SK-N-SH (cell line): ENCODE measurements around the gene SLC16A12. TPM values are rescaled to one million over a fixed set of nuclear protein-coding genes. Genes with fewer than 3 reads are reported as not detected.

Experiments
- CTCF ChIA-PET: fragments of 300-600, 350-600 bp; formaldehyde crosslinking; extraction: SDS; loops from one replicate; lab custom pipeline; 2021; lab: Yijun Ruan, JAX
- POLR2A ChIA-PET: fragments of 350-600 bp; sonication (Branson Sonifier 250); formaldehyde crosslinking; extraction: SDS; loops from one replicate; lab custom pipeline; 2020; ENCODE audit warnings: antibody characterized with exemption, inconsistent platforms; lab: Yijun Ruan, JAX
- DNase-seq: peaks from one replicate; pipeline ENCODE4 v3.0.0; 2012
- H2AFZ ChIP-seq: fragments of 200-600 bp; sonication (generic); 2 replicates; pipeline ENCODE4 v1.8.1; 2016; ENCODE audit warnings: antibody characterized with exemption, mild to moderate bottlenecking, low read depth
- H3F3A ChIP-seq: fragments of 200-600 bp; sonication (generic); replicated peaks from 2 replicates; pipeline ENCODE3; 2016; ENCODE audit warnings: antibody characterized with exemption, mild to moderate bottlenecking; ENCODE audit not compliant: insufficient read depth
- H3K27ac ChIP-seq, 2 experiments: fragments of 200-500 bp in 1 of 2; fragments of 200-600 bp in 1 of 2; sonication (Bioruptor generic) in 1 of 2; sonication (generic), shearing (Covaris generic) in 1 of 2; 2 replicates each; pipeline versions ENCODE4 v1.5.1 to v1.6.1; 2014 to 2016; ENCODE audit warnings: low read depth in 2 of 2, inconsistent platforms in 1 of 2, low read length in 1 of 2, mild to moderate bottlenecking in 1 of 2, mixed read lengths in 1 of 2
- H3K27me3 ChIP-seq: fragments of 200-600 bp; sonication (generic), shearing (Covaris generic); 2 replicates; pipeline ENCODE4 v1.6.1; 2016; ENCODE audit warnings: mixed run types; ENCODE audit not compliant: insufficient read depth
- H3K36me3 ChIP-seq, 2 experiments: fragments of 200-500 bp in 1 of 2; fragments of 200-600 bp in 1 of 2; sonication (Bioruptor generic) in 1 of 2; sonication (generic) in 1 of 2; replicated peaks in 1 of 2; 2 replicates each; pipeline versions ENCODE3 to v1.5.1; 2014 to 2016; ENCODE audit warnings: low read length in 1 of 2, mild to moderate bottlenecking in 1 of 2; ENCODE audit not compliant: insufficient read depth in 2 of 2, control insufficient read depth in 1 of 2
- H3K4me1 ChIP-seq, 2 experiments: fragments of 200-500 bp in 1 of 2; fragments of 200-600 bp in 1 of 2; sonication (Bioruptor generic) in 1 of 2; sonication (generic), shearing (Covaris generic) in 1 of 2; 2 replicates each; pipeline versions ENCODE4 v1.5.1 to v1.6.1; 2014 to 2016; ENCODE audit warnings: low read depth in 1 of 2, low read length in 1 of 2, mixed run types in 1 of 2; ENCODE audit not compliant: insufficient read depth in 2 of 2, control insufficient read depth in 1 of 2
- H3K4me2 ChIP-seq: fragments of 200-600 bp; sonication (generic), shearing (Covaris generic); 2 replicates; pipeline ENCODE4 v1.6.1; 2017; ENCODE audit warnings: mixed run types
- H3K4me3 ChIP-seq, 2 experiments: fragments of 200-500 bp in 1 of 2; fragments of 200-600 bp in 1 of 2; sonication (Bioruptor generic) in 1 of 2; sonication (generic), shearing (Covaris generic) in 1 of 2; 2 replicates each; pipeline versions ENCODE4 v1.5.1 to v1.8.1; 2014 to 2016; ENCODE audit warnings: low read depth in 2 of 2, inconsistent platforms in 1 of 2, low read length in 1 of 2, mild to moderate bottlenecking in 1 of 2, mixed read lengths in 1 of 2, moderate library complexity in 1 of 2
- H3K79me2 ChIP-seq: fragments of 200-600 bp; sonication (generic); 2 replicates; pipeline ENCODE4 v1.8.1; 2017; ENCODE audit warnings: mild to moderate bottlenecking; ENCODE audit not compliant: insufficient read depth
- H3K9ac ChIP-seq: fragments of 200-600 bp; sonication (generic); 2 replicates; pipeline ENCODE4 v1.6.1; 2017; ENCODE audit warnings: mixed run types
- H3K9me2 ChIP-seq: fragments of 200-600 bp; sonication (generic); 2 replicates; pipeline ENCODE4 v1.6.1; 2017; ENCODE audit warnings: mixed run types
- H3K9me3 ChIP-seq: fragments of 200-600 bp; sonication (generic); 2 replicates; pipeline ENCODE4 v1.6.1; 2017; ENCODE audit warnings: mixed run types, mild to moderate bottlenecking, moderate library complexity
- H4K20me1 ChIP-seq: fragments of 200-600 bp; sonication (generic); 2 replicates; pipeline ENCODE4 v1.6.1; 2017; ENCODE audit warnings: mild to moderate bottlenecking, mixed run types; ENCODE audit not compliant: insufficient read depth
- CHD2 ChIP-seq: fragments of 150-350 bp; IDR thresholded peaks from 2 replicates; pipeline ENCODE4 v1.6.1; 2018; ENCODE audit warnings: low read length; ENCODE audit not compliant: partially characterized antibody
- ELF1 ChIP-seq: IDR thresholded peaks from 2 replicates; pipeline ENCODE4 v1.4.0; 2012
- EZH2phosphoT487 ChIP-seq: fragments of 200-600 bp; sonication (generic); IDR thresholded peaks from 2 replicates; pipeline ENCODE4 v1.6.1; 2017; ENCODE audit warnings: low read depth, mixed run types, mild to moderate bottlenecking, antibody characterized with exemption, moderate library complexity, borderline replicate concordance
- FOXJ3 ChIP-seq: sonication (generic); formaldehyde crosslinking; IDR thresholded peaks from 2 replicates; pipeline ENCODE4 v1.5.1; 2020; ENCODE audit warnings: mild to moderate bottlenecking, missing genetic modification reagents
- GABPA ChIP-seq: IDR thresholded peaks from 2 replicates; pipeline ENCODE4 v1.4.0; 2012; ENCODE audit warnings: low read depth, mild to moderate bottlenecking
- GATA2 ChIP-seq: sonication (generic); formaldehyde crosslinking; IDR thresholded peaks from 2 replicates; pipeline ENCODE4 v1.5.0; 2020; ENCODE audit warnings: mild to moderate bottlenecking, missing genetic modification reagents
- MEF2A ChIP-seq: IDR thresholded peaks from 2 replicates; pipeline ENCODE4 v1.4.0; 2012; ENCODE audit warnings: low read depth, borderline replicate concordance
- NRF1 ChIP-seq: IDR thresholded peaks from 2 replicates; pipeline ENCODE4 v1.6.1; 2012; ENCODE audit warnings: low read depth, mild to moderate bottlenecking, low read length
- POLR2AphosphoS5 ChIP-seq: IDR thresholded peaks from 2 replicates; pipeline ENCODE4 v1.6.1; 2012; ENCODE audit warnings: low read depth, low read length
- RAD21 ChIP-seq: IDR thresholded peaks from 2 replicates; pipeline ENCODE4 v1.6.1; 2012; ENCODE audit warnings: mild to moderate bottlenecking, low read length
- RCOR1 ChIP-seq: fragments of 150-350 bp; IDR thresholded peaks from 2 replicates; pipeline ENCODE4 v1.6.1; 2017; ENCODE audit warnings: antibody characterized with exemption, low read length
- SIN3A ChIP-seq: IDR thresholded peaks from 2 replicates; pipeline ENCODE4 v1.6.1; 2012; ENCODE audit warnings: low read depth, mild to moderate bottlenecking, low read length, moderate library complexity, borderline replicate concordance
- TCF12 ChIP-seq: IDR thresholded peaks from 2 replicates; pipeline ENCODE4 v1.4.0; 2012
- TEAD4 ChIP-seq: IDR thresholded peaks from 2 replicates; pipeline ENCODE4 v1.4.0; 2012; ENCODE audit warnings: mild to moderate bottlenecking, borderline replicate concordance; ENCODE audit not compliant: insufficient read depth
- YY1 ChIP-seq: IDR thresholded peaks from 2 replicates; pipeline ENCODE4 v1.4.0; 2012; ENCODE audit warnings: low read depth, mild to moderate bottlenecking
- WGBS: methylation state at CpG from one replicate; pipeline ENCODE4 v1.1.6; 2017; ENCODE audit warnings: low lambda C conversion rate; 5-methylcytosine and 5-hydroxymethylcytosine counted together
- polyA plus RNA-seq, 3 experiments: library from polyadenylated mRNA; depleted of rRNA; stranded (reverse); fragments of >200 nt; gene quantifications; 2 replicates each; pipeline ENCODE4 v1.2.3, GENCODE V29; 2012
- TF ChIP-seq, protein P1 (sequence below): IDR thresholded peaks from 2 replicates; pipeline ENCODE4 v1.4.0; 2012; ENCODE audit warnings: low read depth, borderline replicate concordance
- TF ChIP-seq, protein P2 (sequence below): fragments of 150-350 bp; IDR thresholded peaks from 2 replicates; pipeline ENCODE4 v1.6.1; 2017; ENCODE audit warnings: antibody characterized with exemption, low read length, low read depth, borderline replicate concordance
- TF ChIP-seq, protein P3 (sequence below): fragments of 200-600 bp; sonication (generic); IDR thresholded peaks from 2 replicates; pipeline ENCODE4 v1.6.1; 2017; ENCODE audit warnings: antibody characterized with exemption, mild to moderate bottlenecking, moderate library complexity
- TF ChIP-seq, protein P4 (sequence below): IDR thresholded peaks from 2 replicates; pipeline ENCODE4 v1.6.1; 2012; ENCODE audit warnings: mild to moderate bottlenecking, low read depth, low read length, moderate library complexity

The SLC16A12 gene
- polyA plus RNA-seq, 1 of the 3 experiments (the other 2 are of a cell fraction) = 0.13 TPM

DNA sequence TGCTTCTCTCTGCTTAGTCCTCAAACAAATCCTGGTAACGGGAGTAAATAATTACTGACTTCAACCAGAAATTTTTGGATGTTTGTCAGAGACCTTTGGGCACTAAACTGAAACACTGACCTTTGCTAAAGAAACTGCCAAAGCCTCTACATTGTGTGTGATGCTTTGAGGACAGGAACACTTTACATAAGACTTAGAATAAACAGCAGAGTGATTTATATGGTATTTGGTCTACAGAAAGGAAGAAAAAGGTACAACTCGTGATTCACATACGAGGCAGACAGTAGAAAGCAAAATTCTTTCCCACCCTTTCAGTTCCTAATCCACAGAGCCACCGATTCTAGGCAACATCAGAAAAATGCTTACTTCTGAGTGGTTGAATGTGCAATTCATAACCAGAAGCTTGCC is 59.8 kb downstream of the SLC16A12 start:
- no peaks in the 10 kb centered on the region for H3K9me2 ChIP-seq
- no peak overlapping the region for H3K27ac ChIP-seq
- H3K36me3 ChIP-seq = no peaks in the 10 kb centered on the region
- 77% methylated on average over 4 of the region's 4 CpGs for WGBS
- ChIA-PET CTCF (no interaction called here), POLR2A (no interaction called here)
- no peaks in the 10 kb centered on the region for H3K79me2 ChIP-seq
- no peak for DNase-seq
- H3K27me3 ChIP-seq = no peaks in the 10 kb centered on the region
- peaks cover 8% of the 10 kb centered on the region for H3F3A ChIP-seq
- no peak overlapping the region for H3K4me2 ChIP-seq
- H2AFZ ChIP-seq = no peak overlapping the region
- H3K9me3 ChIP-seq = no peaks in the 10 kb centered on the region
- TF ChIP-seq FOXJ3 (CRISPR knock-in tag) = no peak
- no peak for TF ChIP-seq YY1
- TF ChIP-seq NRF1 = no peak
- TF ChIP-seq GABPA = no peak
- no peak for TF ChIP-seq TEAD4
- TF ChIP-seq, protein P1, sequence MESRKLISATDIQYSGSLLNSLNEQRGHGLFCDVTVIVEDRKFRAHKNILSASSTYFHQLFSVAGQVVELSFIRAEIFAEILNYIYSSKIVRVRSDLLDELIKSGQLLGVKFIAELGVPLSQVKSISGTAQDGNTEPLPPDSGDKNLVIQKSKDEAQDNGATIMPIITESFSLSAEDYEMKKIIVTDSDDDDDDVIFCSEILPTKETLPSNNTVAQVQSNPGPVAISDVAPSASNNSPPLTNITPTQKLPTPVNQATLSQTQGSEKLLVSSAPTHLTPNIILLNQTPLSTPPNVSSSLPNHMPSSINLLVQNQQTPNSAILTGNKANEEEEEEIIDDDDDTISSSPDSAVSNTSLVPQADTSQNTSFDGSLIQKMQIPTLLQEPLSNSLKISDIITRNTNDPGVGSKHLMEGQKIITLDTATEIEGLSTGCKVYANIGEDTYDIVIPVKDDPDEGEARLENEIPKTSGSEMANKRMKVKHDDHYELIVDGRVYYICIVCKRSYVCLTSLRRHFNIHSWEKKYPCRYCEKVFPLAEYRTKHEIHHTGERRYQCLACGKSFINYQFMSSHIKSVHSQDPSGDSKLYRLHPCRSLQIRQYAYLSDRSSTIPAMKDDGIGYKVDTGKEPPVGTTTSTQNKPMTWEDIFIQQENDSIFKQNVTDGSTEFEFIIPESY = no peak
- no peak for TF ChIP-seq RCOR1
- no peak for TF ChIP-seq SIN3A
- TF ChIP-seq, all 33 proteins: peak for 0
- Histone ChIP-seq H3K4me1 (peaks cover 0 to 31% of the 10 kb centered on the region in 2 experiments; a peak in 2 of 4 replicates), H3K4me3 (no peak overlapping the region), H4K20me1 (no peaks in the 10 kb centered on the region), H3K9ac (no peak overlapping the region)

DNA sequence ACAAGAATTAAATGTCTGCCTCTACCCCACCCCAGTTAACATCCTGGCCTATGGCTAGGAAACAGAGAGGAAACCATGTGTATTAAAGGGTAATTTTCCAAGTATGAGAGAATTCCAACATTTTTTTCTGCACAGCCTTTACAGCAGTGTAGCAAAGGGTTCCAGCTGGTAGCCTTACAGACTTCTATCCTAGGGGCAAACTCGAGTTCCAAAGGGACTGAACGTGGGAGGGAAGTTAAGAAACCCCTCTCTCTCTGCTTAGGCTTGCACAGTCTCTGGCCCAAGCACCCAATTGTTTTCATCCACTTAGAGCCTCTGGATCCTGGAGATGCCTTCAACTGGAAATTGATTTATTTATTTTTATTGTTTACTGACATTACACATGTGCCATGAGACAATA is 60.3 kb downstream of the SLC16A12 start:
- no peak overlapping the region for H3K4me3 ChIP-seq
- H3K9me2 ChIP-seq = no peaks in the 10 kb centered on the region
- peaks cover 4% of the 10 kb centered on the region for H3F3A ChIP-seq
- H3K9me3 ChIP-seq = no peaks in the 10 kb centered on the region
- POLR2A ChIA-PET = no interaction called here
- H3K4me1 ChIP-seq = peaks cover 0 to 27% of the 10 kb centered on the region in 2 experiments; a peak in 2 of 4 replicates
- H3K27me3 ChIP-seq = no peaks in the 10 kb centered on the region
- H3K9ac ChIP-seq = no peak overlapping the region
- CTCF ChIA-PET = no interaction called here
- no peak overlapping the region for H2AFZ ChIP-seq
- H4K20me1 ChIP-seq = no peaks in the 10 kb centered on the region
- no peaks in the 10 kb centered on the region for H3K79me2 ChIP-seq
- WGBS = 58% methylated on average over 2 of the region's 2 CpGs
- no peak overlapping the region for H3K4me2 ChIP-seq
- H3K36me3 ChIP-seq = no peaks in the 10 kb centered on the region
- no peak for DNase-seq
- no peak overlapping the region for H3K27ac ChIP-seq
- TF ChIP-seq RAD21 = no peak
- TF ChIP-seq POLR2AphosphoS5 = no peak
- TF ChIP-seq, protein P2, sequence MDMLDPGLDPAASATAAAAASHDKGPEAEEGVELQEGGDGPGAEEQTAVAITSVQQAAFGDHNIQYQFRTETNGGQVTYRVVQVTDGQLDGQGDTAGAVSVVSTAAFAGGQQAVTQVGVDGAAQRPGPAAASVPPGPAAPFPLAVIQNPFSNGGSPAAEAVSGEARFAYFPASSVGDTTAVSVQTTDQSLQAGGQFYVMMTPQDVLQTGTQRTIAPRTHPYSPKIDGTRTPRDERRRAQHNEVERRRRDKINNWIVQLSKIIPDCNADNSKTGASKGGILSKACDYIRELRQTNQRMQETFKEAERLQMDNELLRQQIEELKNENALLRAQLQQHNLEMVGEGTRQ = no peak
- no peak for TF ChIP-seq CHD2
- no peak for TF ChIP-seq SIN3A
- no peak for TF ChIP-seq EZH2phosphoT487
- TF ChIP-seq, protein P3, sequence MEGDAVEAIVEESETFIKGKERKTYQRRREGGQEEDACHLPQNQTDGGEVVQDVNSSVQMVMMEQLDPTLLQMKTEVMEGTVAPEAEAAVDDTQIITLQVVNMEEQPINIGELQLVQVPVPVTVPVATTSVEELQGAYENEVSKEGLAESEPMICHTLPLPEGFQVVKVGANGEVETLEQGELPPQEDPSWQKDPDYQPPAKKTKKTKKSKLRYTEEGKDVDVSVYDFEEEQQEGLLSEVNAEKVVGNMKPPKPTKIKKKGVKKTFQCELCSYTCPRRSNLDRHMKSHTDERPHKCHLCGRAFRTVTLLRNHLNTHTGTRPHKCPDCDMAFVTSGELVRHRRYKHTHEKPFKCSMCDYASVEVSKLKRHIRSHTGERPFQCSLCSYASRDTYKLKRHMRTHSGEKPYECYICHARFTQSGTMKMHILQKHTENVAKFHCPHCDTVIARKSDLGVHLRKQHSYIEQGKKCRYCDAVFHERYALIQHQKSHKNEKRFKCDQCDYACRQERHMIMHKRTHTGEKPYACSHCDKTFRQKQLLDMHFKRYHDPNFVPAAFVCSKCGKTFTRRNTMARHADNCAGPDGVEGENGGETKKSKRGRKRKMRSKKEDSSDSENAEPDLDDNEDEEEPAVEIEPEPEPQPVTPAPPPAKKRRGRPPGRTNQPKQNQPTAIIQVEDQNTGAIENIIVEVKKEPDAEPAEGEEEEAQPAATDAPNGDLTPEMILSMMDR = no peak
- no peak for TF ChIP-seq GATA2 (CRISPR knock-in tag)
- no peak for TF ChIP-seq GABPA
- no peak for TF ChIP-seq TCF12
- TF ChIP-seq ELF1 = no peak
- no peak for TF ChIP-seq YY1
- TF ChIP-seq, protein P4, sequence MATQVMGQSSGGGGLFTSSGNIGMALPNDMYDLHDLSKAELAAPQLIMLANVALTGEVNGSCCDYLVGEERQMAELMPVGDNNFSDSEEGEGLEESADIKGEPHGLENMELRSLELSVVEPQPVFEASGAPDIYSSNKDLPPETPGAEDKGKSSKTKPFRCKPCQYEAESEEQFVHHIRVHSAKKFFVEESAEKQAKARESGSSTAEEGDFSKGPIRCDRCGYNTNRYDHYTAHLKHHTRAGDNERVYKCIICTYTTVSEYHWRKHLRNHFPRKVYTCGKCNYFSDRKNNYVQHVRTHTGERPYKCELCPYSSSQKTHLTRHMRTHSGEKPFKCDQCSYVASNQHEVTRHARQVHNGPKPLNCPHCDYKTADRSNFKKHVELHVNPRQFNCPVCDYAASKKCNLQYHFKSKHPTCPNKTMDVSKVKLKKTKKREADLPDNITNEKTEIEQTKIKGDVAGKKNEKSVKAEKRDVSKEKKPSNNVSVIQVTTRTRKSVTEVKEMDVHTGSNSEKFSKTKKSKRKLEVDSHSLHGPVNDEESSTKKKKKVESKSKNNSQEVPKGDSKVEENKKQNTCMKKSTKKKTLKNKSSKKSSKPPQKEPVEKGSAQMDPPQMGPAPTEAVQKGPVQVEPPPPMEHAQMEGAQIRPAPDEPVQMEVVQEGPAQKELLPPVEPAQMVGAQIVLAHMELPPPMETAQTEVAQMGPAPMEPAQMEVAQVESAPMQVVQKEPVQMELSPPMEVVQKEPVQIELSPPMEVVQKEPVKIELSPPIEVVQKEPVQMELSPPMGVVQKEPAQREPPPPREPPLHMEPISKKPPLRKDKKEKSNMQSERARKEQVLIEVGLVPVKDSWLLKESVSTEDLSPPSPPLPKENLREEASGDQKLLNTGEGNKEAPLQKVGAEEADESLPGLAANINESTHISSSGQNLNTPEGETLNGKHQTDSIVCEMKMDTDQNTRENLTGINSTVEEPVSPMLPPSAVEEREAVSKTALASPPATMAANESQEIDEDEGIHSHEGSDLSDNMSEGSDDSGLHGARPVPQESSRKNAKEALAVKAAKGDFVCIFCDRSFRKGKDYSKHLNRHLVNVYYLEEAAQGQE = no peak
- no peak for TF ChIP-seq MEF2A
- no peak for TF ChIP-seq TEAD4
